ENCODE measurements around the gene OR2T3.
"Not testable (repeated sequence)": the region's sequence is repeated elsewhere in the genome, so short reads cannot be mapped to it uniquely, and the experiment has no call there.

The OR2T3 gene

DNA sequence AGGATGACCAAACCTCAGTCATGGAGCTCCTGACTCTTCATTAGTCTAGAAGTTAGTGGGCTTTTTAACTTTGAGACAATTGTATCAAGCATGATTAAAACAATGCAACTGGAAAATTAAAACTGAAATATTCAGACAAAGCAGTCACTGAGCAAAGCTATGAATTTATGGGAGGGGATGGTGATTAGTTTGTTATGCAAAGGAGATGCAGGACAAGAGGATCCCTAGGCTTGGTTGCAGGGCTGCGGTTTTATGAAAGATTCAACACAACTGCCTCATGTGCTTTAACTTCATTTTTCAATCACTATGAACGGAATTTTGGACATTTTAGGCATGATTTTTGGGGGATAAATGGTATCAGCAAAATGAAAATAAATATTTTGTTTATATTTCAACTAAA, 1.0 kb upstream of the OR2T3 start:
- DNase-seq (ENCODE audit: low spot score): not testable (repeated sequence)

DNA sequence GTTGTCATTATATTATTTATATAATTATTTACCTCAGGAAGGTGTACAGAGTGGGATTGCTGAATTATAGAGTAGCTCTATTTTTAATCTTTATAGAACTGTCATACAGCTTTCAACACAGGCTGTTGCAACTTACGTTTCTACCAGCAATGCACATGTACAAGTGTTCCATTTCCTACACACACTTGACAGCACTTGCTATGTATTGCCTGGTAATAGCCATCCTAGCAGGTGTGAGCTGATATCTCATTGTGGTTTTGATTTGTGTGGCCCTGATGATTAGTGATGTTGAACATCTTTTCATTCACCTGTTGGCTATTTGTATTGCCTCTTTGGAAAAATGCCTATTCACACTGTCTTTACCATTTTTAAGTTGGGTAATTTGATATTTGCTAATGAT, 2.5 kb downstream of the OR2T3 start:
- not testable (repeated sequence) for DNase-seq (ENCODE audit: low spot score)

DNA sequence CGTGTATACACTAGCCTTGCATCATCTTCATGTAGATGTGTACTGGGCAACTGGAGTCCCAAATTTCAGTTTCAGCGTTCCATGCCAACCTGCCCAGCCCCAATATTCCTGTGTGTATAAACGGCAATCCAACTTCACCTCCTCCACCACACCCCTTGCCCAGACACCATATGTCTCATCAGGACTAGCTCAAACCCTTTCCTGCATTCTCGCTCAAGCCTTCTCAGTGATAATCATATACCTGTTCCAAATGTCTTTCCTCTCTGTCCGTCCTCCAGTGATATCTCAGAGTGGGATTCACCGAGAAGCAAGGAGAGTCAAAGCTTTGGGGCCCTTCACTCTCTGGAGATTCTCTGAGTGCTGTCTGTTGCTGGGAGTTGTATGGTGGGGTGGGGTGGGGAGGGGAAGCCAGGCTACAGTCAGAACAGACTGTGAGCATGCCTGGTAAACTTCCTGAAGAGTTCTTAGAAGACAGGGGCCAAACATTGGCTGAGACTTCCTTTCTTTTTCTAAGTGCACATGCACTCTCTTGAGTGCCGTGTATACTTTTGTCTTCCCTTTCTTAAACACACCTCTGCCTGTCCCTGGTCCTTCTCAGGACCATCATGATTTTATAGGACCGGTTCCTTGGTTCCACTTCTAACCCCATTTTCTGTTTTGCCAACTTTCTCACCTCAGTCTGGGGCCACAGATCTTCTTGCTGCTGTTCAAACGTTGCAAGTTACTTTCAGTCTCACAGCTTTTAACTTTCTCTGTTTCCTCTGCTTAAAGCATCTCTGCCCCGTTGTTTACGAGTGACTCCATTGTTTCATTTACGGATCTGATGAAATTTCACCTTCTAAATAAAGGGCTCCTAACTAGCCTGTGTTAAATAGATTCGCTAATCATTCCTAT, 8.8 kb downstream of the OR2T3 start:
- not testable (repeated sequence) for DNase-seq (ENCODE audit: low spot score)

DNA sequence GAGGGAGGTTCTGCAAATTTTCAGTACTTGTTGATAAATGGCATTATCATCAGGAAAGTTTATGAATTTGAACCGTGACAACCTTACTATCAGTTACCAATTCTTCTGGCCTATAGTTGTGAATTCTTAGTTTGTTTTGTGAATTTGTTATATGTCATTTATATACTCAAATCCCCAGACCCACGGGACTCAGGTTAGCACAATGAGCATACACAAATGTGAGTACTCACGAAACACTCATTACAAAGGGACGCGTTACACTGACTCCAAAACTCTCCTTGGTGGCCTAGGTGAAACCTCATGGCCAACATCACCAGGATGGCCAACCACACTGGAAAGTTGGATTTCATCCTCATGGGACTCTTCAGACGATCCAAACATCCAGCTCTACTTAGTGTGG, 15.1 kb downstream of the OR2T3 start, which contains the start of gene OR2T5:
Gene OR2T5, plus strand, starts transcription at position 301 of the 400 bp plus-strand sequence. Its CDS starts 0 bp downstream, at position 301.
- DNase-seq (ENCODE audit: low spot score): not testable (repeated sequence)

- DNase-seq (ENCODE audit: low spot score): not testable (repeated sequence)
Measured at GRCh38 chr1:248496661-248497060, 23.5 kb downstream of the OR2T3 start.

GRCh38 chr1:248500305-248501035, 27.3 kb downstream of the OR2T3 start:
- not testable (repeated sequence) for DNase-seq (ENCODE audit: low spot score)

GRCh38 chr1:248507773-248508172, 34.6 kb downstream of the OR2T3 start, which contains the start of gene OR2G6:
Gene OR2G6 (plus strand): TSS chr1:248508073. CDS start chr1:248521647, 13,574 bp downstream.
- not testable (repeated sequence) for DNase-seq (ENCODE audit: low spot score)

- DNase-seq (ENCODE audit: low spot score): not testable (repeated sequence)
Measured at GRCh38 chr1:248510217-248510616, 37.1 kb downstream of the OR2T3 start.

- DNase-seq (ENCODE audit: low spot score): no peak
Measured at GRCh38 chr1:248521856-248522255, 48.7 kb downstream of the OR2T3 start.

All from hepatic stellate cell (primary cell).